GM19467 (cell line): ENCODE data around the gene VPS8.

Experiments used
- ATAC-seq: cut with Tn5 transposase; IDR thresholded peaks from one replicate; pipeline ENCODE4 v1.9.1; 2021; ENCODE audit warnings: mild to moderate bottlenecking, moderate library complexity; ENCODE audit not compliant: unreplicated experiment

The VPS8 gene

GRCh38 chr3:185049710-185050109 lies 237.7 kb downstream of the VPS8 start:
- no peak for ATAC-seq

- no peak for ATAC-seq
Measured at GRCh38 chr3:185051801-185052200, 239.8 kb downstream of the VPS8 start.

DNA sequence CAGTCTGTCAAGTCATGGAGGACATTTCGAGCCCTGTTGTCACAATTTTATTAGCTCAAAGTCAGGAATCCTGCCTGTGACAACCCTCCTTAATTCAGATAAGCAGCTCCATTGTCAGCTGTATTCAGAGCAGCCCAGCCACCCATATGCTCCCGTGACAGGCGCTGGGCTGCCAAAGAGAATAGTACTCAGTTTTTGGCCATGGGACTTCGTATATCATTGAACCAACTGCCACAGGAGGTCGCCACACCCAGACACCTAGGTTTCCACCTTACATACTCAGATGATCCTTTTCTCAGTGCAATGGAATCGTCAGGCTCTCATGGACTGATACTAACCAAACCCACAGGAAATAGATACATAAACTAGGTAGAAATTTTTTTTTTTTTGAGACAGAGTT lies 240.7 kb downstream of the VPS8 start:
- ATAC-seq = no peak

- no peak for ATAC-seq
Measured at GRCh38 chr3:185056908-185057307, 244.9 kb downstream of the VPS8 start.

DNA sequence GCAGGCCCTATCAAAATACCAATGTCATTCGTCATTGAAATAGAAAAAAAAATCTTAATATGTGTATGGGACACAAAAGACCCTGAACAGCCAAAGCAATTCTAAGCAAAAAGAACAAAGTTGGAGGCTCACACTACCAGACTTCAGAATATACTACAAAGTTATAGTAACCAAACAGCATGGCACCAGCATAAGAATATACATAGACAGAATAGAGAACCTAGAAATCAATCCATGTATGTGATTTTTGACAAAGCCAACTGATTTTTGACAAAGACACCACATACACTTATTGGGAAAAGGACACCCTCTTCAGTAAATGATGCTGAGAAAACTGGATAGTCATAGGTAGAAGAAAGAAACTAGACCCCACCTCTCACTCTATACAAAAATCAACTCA lies 245.9 kb downstream of the VPS8 start:
- no peak for ATAC-seq

DNA sequence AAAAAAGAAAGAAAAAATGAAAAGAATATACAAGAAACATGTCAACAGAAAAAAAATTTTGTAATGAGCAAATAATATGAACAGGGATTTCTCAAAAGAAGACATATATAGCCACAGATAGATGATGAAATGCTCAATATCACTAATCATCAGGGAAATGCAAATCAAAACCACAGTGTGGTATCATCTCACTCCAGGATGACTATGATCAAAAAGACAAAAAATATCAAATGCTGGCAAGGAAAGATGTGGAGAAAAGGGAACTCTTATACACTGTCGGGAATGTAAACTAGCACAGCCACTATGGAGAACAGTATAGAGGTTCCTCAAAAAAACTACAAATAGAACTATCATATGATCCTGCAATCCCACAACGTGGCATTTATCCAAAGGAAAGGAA lies 246.8 kb downstream of the VPS8 start:
- no peak for ATAC-seq

DNA sequence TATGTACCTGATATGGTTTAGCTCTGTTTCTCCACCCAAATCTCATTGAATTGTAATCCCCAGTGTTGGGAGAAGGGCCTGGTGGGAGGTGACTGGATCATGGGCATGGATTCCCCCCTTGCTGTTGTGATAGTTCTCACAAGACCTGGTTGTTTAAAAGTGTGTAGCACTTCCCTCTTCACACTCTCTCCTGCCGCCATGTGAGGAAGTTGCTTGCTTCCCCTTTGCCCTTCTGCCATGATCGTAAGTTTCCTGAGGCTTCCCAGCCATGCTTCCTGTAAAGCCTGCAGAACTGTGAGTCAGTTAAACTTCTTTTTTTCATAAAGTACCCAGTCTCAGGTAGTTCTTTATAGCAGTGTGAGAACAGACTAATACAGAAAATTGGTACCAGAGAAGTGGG lies 247.8 kb downstream of the VPS8 start:
- no peak for ATAC-seq

GRCh38 chr3:185060655-185061054 lies 248.7 kb downstream of the VPS8 start:
- no peak for ATAC-seq

GRCh38 chr3:185062191-185062590 lies 250.2 kb downstream of the VPS8 start:
- ATAC-seq = no peak

GRCh38 chr3:185063431-185063830 lies 251.5 kb downstream of the VPS8 start:
- ATAC-seq = no peak

DNA sequence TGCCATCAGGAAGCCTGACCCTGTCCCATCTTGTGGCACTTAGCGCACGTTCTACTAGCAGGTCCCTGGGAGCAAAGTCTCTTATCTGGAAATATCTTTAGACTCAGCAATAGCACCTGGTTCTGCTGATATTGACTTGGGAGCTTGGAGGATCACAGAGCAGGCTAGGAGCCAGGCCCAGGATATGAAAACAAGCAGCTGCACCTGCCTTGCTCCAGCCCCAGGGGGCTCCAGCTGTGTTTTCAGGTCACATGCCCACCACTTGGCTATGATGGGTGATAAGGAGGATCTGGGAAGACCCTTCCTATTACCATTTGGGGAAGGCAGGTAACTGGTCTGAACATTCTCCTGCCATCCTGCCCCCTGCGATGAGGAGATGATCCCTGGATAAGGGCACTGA lies 253.1 kb downstream of the VPS8 start:
- no peak for ATAC-seq

- no peak for ATAC-seq
Measured at GRCh38 chr3:185066251-185066650, 254.3 kb downstream of the VPS8 start.

GRCh38 chr3:185067173-185067572 lies 255.2 kb downstream of the VPS8 start:
- no peak for ATAC-seq

DNA sequence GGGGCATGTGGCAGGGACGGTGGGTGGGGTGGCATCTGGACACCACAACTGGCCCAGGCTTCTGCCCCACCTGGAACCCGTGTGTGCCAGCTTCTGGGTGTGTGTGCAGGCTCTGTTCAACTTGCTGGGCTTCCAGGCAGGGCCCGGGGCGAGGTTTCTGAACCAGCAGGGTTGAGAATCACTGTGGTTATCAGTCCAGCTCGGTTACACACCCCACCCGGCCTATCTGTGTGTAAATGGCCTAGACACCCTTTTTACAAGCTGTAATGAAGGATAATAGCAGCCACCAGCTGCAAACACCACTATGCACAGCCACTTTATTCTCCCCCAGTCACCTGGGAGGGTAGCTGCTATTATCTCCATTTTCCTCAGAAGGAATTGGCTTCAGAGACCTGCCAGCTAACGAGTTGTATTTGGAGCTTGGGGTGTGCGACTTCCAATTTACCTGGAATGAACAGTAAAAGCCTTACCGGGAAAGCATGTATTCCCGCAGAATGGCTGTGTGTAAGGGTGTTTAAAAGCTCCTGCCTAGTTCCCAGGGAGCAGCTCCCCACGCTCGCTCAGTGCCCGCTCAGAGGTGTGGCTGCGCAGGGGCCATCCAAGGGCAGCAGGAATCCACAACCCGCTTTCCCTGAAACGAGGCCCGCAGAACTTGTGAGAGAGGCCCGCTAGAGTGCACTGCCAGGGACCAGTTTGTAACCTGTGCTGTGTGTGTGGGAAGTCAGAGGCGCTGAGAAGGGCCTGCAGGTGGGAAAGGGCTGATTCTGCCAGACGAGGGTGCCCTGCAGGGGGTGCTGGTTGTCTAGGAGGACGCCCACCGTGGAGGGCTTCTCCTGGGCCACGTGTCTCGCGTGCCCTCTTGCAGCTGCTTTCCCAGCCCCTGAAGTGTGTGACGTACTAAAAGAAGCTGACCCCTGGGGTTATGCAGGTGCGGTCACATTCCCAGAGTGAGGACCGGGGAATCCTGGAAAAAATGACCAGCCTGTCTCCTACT lies 257.4 kb downstream of the VPS8 start:
- ATAC-seq = no peak

DNA sequence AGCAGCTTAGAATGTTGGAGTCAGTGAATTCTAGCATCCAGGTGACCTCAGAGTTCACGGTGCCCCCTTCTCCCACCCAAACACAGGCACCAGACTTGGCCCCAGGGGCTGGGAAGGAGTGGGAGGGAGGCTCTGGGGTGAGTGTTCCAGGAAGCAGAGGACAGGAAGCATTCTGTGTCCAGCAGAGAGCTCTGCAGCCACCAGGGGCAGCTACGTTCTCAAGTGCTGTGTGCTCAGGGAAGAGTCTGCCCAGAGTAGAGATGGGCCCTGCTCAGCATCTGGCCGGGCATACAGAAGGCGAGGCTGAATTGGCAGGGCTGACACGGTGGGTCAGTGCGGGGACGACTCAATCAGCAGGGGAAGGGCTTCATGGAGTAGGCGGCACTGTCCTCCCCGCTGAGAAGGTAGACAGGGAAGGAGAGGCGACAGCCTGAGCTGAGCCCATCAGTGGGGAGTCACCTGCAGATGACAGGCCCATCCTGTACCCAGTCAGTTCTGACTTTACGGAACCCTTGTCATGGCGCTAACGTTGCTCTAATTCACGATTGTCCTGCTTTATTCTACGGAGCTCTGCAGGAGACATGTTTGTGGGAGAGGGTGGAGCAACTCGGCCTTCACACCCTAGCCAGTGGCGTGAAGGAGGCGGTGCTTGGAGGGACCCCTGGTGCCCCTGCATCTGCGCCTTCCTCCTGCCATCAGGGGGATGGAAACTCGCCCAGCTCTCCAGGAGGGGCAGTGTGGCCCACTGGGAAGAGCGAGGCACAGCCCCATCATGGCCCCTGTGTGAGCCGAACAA lies 258.7 kb downstream of the VPS8 start:
- no peak for ATAC-seq

DNA sequence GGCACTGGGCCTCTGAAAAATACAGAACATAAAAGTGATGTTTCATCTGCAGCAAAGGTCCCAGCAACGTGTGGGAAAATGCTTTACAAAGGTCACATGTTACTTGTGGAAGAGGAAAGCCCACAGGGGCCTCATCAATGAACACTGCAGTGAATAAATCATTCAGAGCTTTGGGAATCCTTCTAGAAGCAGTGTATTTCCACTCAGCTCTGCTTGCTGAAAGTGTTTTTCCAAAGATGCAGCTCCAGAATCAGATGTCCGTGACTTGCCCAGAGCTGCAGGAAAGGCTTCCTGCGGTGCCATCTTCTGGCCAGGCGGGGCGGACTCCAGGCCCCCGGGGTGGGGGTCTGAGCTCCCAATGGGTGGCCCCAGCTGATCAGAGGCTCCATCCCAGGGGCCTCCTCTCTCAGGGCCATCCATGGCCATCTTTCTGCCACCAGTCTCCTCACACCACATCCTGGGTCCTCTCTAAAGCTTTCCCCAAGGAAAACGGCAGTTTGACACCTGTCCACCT lies 259.4 kb downstream of the VPS8 start:
- ATAC-seq = no peak

DNA sequence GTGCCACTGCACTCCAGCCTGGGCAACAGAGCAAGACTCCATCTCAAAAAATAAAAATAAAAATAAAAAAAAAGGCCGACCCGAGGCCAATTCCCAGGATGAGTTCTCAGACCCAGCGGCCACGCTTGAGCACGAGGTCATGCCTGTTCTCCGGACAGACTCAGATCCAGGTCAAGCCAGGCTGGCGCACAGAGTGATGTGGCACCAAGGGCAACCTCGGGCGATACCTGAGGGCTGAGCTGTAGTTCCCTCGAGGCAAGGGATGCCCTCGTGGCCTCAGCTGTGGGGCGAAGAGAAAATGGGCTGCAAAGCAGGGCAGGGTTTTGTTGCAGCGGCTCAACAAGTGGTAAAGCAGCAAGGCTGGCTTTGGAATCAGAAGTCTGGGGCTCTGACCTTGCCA lies 263.6 kb downstream of the VPS8 start:
- no peak for ATAC-seq

GRCh38 chr3:185076219-185076618 lies 264.3 kb downstream of the VPS8 start:
- no peak for ATAC-seq

GRCh38 chr3:185079625-185080024 lies 267.7 kb downstream of the VPS8 start:
- no peak for ATAC-seq

DNA sequence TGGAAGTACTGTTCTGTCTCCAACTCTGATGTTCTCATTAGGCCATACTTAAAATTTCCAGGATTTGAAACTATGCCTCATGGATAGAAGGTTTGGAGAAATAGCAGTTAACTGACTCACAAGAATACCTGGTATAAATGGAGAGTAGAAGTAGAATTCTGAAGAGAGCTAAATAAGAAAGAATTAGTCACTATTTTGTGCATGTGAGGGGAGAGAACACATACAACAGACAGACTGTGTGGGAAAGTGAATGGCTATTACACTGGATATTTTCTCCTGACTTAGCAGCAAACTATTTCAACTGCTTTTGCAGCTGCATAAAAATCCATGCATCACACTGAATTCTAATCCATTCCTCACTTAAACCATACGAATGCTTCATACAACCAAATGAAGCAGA lies 269.6 kb downstream of the VPS8 start:
- ATAC-seq = no peak

DNA sequence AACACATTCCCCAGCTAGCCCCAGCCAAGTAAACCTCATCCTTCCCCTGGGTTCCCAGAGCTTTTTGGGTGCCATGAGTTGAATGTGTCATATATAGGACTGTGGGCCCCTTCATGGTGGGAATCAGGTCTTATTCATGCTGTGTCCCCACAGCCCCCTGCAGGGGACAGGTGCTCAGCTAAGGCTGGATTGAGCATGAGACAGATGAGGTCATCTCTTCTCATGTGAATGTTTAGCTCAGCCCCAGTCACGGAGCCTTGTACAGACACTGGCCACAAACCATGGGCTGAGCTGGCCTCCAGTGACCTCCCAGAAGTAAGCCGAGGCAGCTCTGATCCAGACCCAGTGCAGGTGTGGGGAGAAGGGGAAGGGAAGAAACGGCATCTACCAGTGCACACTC lies 270.2 kb downstream of the VPS8 start:
- ATAC-seq = no peak

DNA sequence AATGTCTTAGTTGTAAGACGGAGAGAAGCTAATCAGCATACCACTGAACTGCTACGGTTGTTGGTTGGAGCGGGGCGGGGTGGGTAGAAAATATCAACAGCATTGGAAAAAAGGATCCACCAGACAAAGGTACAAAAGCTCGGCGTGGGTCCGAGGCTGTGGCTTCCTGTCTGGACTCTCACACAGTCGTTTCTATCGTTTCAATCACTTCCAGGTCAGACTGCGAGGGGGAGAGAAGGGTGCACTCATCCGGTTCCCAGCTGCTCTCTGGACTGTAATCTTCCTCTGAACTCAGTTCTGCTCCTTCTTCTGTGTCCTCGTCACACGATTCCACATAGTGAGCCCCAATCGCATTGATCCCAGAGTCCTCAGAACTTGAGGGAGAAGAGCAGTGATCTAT lies 270.9 kb downstream of the VPS8 start:
- ATAC-seq = no peak
